GM10266 (cell line): Measurements from ENCODE around the gene ESYT2.

Source experiments
- DNase-seq: peaks from one replicate; pipeline ENCODE4 v3.0.0; 2012; ENCODE audit errors: extremely low spot score
- CTCF ChIP-seq: IDR thresholded peaks from 2 replicates; pipeline ENCODE4 v1.5.1; 2012; ENCODE audit warnings: mild to moderate bottlenecking, low read depth; ENCODE audit not compliant: control insufficient read depth, insufficient read depth; ENCODE audit errors: missing control alignments

Gene ESYT2

GRCh38 chr7:158805414-158805813 is 23.9 kb downstream of the ESYT2 start:
- DNase-seq: no peak
- no peak for TF ChIP-seq CTCF

- no peak for DNase-seq
- TF ChIP-seq CTCF: no peak
These were observed 25.0 kb downstream of the ESYT2 start for GRCh38 chr7:158804335-158804734.

- no peak for DNase-seq
- no peak for TF ChIP-seq CTCF
These were observed 25.8 kb downstream of the ESYT2 start for GRCh38 chr7:158803367-158803969.

GRCh38 chr7:158802535-158803366 is 26.6 kb downstream of the ESYT2 start:
- TF ChIP-seq CTCF: no peak
- DNase-seq: no peak

- TF ChIP-seq CTCF: no peak
- DNase-seq: no peak
These were observed 30.6 kb downstream of the ESYT2 start for GRCh38 chr7:158798741-158799140.

GRCh38 chr7:158796667-158797066 is 32.6 kb downstream of the ESYT2 start:
- no peak for DNase-seq
- TF ChIP-seq CTCF: no peak

GRCh38 chr7:158795272-158795671 is 34.0 kb downstream of the ESYT2 start:
- no peak for TF ChIP-seq CTCF
- DNase-seq: no peak
